ENCODE data around the gene GPR39.
"Not testable (repeated sequence)": the region's sequence is repeated elsewhere in the genome, so short reads cannot be mapped to it uniquely, and the experiment has no call there.

The GPR39 gene

DNA sequence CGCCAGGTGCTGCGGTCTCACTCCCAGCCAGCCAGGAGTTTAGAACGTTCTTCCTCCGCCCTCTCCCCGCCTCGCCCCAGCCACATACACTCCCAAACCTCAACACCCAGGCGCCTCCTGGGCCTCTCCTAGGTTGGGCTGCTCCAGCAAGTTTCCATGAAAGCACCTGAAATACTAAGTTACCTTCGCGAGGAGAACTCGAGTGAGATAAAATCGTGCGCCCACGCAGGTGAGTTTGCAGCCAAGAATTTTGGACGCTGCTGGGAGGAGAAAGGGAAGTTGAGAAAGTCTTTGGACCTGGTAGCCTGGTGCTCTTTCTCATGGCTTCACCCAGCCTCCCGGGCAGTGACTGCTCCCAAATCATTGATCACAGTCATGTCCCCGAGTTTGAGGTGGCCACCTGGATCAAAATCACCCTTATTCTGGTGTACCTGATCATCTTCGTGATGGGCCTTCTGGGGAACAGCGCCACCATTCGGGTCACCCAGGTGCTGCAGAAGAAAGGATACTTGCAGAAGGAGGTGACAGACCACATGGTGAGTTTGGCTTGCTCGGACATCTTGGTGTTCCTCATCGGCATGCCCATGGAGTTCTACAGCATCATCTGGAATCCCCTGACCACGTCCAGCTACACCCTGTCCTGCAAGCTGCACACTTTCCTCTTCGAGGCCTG is at the start of gene GPR39:
Gene GPR39 (plus strand): TSS at position 83 of the 673 bp plus-strand sequence.
- in situ Hi-C loops (cut with MboI; ENCODE audit: low sequenced_read_pairs), result no loop called here

DNA sequence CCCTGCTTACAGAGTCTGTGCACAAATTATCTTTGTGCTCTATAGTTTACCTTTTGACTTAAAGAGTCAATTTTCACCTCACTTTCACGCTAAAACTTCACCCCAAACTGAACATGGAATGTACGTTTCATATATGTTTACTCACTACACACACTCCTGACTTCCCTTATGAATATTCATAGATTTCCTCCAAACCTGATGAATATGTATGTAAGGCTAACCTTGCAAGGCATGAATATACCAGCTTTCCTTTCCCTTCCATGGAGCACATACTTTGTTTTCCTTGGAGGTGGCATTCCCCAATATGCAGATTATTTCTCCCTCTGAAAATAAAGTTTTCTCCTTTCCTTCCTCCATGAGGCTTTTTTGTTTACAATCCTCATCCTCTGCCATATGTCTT is 48.4 kb upstream of the GPR39 start:
- in situ Hi-C loops (cut with MboI; ENCODE audit: low sequenced_read_pairs), result no loop called here

DNA sequence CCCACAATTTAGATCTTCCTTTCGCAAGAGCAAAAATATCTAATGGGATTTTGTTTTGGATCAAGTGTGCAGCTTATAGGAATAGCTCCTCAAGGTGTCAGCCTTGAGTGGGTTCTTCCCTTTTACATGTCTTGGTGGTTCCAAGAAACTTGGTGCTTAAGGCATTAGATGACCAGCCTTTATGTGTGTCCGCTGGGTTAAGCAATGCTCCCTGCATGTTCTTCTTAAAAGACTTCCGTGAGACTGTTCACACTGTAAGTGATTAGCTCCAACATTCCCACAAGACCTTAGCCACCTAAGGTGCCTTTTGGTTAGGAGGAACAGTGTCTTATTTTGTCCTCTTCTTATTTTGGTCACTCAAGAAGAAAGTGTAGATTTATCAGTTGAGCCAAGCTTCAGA is 44.3 kb upstream of the GPR39 start:
- in situ Hi-C loops (cut with MboI; ENCODE audit: low sequenced_read_pairs), result no loop called here

DNA sequence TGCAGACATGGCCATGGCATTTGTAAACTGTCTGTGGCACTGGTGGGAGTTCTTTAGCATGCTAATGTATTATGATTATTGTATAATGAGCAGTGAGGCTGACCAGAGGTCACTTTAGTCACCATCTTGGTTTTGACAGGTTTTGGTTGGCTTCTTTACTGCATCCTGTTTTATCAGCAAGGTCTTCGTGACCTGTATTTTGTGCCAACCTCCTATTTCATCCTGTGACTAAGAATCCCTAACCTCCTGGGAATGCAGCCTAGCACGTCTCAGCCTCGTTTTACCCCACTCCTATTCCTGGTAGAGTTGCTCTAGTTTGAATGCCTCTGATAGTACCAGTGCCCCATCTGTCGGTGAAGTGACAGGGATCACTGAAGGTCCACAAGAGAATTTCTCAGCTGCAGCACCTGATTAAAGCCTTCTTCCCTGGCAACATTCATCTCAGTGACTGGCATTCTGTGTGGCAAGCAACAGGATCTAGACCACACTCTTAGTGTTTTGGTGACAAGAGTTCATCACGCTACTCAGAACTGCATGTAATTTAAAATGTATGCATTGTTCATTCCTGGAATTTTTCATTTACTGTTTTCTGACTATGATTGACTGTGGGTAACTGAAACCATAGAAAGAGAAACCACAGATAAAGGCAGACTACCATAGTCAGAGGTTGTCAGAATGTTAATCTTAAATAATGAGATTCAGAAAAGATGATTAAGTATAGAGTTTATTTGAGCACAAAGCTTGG is 43.0 kb upstream of the GPR39 start:
- in situ Hi-C loops (cut with MboI; ENCODE audit: low sequenced_read_pairs), result no loop called here

DNA sequence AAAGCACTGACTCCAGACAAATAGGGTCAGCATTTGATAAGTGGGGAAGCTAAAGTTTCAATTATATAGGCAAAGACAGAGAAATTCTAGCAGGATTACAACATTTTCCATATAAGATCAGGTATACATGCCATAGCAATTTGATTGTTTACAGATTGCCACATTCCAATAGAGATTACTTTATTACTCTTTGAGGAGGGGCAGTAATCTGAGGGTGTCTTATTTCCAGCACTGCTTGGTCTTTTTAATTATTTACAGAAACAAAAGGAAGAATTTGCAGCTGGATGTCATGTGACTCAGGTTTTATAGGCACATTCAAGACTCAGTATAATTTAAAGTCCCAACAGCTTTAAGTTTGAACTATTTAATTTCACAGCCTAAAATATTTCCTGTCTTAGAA is 42.5 kb upstream of the GPR39 start:
- in situ Hi-C loops (cut with MboI; ENCODE audit: low sequenced_read_pairs), result no loop called here

DNA sequence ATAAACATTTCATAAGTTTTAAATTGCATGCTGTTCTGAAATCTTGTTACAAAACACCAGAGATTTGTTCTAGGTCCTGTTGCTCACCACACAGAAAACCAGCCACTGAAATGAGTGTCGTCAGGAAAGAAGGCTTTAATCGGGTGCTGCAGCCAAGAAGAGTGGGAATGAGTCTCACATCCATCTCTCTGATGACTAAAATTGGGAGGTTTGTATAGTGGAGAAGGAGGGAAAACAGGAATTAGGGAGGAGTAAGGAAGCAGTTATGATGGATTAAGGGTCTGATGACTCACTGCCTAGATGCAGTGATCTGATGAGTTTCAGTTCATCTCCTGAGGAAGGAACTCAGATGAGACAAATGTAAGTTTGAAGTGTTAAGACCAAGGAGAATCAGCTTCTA is 42.1 kb upstream of the GPR39 start:
- in situ Hi-C loops (cut with MboI; ENCODE audit: low sequenced_read_pairs), result no loop called here

DNA sequence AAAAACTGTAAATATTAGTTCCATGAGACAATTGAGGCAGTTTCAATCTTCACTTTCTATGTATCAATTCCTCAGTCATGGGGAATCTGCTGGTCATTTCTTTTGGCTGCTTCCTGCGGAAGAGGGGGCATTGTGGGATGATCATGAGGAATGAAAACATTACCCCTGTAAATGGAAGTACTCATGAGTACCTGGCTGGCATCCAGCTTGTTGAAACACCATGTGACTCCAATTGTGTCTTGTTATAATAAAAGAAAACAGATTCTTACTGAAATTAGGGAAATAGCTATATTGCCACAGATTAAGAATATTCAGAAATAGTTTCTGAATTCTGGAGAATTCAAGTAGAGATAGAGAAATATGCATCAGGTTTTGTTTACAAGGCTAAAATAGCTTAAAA is 41.6 kb upstream of the GPR39 start:
- in situ Hi-C loops (cut with MboI; ENCODE audit: low sequenced_read_pairs), result no loop called here

DNA sequence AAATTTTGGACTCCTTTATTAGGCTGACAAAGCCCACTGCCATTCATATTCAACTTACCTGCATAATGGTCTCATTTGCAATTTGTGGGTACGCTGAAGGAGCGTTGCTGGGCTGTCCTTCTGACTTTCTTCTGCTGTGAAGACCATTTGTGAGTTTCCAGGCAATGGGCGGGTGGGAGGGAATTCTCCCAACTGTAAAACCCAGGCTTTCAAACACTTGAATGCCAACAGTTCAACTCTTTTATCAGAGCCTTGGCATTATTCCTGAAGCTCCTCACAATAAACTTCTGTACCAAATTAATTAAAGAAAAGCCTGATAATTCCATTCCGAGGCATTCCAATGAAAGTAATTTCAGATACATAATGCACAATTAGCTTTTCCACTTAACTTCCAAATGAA is 35.2 kb upstream of the GPR39 start:
- in situ Hi-C loops (cut with MboI; ENCODE audit: low sequenced_read_pairs), result no loop called here

DNA sequence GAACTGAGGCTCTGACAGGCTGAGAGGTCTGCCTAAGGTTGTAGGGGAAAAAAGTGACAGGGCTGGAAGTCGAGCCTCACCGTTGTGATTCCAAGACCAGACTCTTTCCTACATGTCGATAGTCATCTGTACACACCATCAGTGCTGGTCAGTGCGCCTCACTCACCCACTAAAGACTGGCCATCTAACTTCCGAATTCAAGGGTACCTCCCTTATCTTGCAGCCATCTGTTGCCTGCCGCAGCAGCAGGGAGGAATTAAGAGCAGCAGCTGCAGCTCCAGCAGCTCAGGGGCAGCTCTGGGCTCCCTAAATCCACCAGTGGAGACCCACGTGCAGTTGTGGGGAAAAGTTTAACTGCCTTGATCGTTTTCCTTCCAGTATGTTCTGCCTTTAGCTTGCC is 32.6 kb upstream of the GPR39 start:
- in situ Hi-C loops (cut with MboI; ENCODE audit: low sequenced_read_pairs), result no loop called here

DNA sequence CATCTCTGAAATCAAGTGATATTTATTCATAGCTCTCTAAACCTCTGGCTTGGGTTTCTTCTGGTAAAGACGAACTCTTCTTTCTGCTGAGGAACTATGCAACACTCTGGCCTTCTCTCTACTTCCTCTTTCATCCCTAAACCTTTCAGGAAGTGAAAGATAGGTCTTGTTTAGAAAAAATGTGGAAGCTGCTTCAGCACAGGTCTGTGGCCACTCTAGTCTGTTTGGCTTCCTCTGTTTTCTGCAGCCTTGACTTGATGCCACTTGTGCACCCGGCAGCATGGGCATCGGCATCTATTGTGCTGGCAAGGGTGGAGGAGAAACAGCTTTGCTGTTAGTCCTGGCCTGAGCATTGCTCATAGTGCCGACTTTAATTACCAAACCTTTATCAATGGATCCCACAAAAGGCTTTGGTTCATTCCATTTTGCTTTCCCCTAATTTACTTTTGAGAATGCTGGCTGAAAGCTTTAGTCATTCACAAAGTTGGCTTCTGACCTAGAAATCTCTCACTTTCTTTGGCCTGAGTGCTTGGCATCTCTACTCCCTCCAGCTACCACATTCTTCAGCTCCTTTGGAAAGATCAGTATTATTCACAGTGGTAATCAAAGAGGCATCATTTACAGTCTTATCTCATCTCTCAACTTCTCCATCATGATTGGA is 32.0 kb upstream of the GPR39 start:
- in situ Hi-C loops (cut with MboI; ENCODE audit: low sequenced_read_pairs), result no loop called here

DNA sequence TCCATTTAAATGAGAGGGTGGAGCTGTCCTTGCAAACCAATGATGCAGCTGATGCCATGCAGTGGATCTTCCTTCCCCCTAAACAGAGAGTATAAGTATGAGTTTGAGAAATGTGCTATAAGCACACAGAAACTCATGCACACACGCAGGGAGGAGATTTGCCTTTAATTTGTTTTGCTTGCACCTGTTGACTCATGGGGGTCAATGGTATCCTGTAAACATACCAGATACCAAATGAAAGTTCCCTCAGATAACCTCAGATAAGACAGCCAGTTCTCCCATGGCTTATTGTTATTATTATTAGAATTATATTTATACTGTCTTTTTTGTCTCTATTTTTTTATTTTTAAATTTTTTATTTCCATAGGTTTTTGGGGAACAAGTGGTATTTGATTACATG is 29.5 kb upstream of the GPR39 start:
- in situ Hi-C loops (cut with MboI; ENCODE audit: low sequenced_read_pairs), result no loop called here

DNA sequence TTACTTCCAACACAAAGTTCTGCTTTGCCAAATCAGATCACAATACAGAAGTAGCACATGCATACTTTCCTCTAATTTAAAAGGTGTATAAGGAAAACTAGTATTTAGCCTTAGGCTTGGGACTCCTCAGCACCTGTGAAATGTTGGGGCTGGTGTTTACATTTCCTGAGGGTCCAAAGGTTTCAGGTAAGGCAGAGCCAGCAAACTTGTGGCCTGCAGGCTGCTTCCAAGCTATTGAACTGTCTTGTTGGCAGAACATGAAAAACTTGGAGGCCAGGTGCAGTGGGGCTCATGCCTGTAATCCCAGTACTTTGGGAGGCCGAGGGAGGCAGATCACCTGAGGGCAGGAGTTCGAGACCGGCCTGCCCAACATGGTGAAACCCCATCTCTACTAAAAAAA is 26.5 kb upstream of the GPR39 start:
- in situ Hi-C loops (cut with MboI; ENCODE audit: low sequenced_read_pairs), result no loop called here

DNA sequence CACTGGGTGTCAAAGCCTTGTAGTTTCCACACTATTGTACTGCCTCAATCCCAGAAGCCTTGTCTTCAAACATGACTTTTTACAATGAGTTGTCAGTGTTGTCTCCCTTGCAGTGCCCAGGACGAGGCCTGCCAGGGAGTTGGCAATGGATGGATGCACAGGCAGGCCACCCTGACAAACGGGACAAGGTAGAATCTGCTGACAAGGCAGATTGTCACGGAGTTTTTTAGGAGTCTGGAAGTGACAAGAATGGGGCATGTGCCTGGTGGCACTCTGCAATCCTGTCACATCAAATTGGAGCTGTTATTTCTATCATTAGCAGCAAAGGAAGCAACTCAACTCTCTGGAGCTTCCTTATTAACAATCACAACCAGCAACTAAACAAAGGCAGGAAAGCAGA is 25.2 kb upstream of the GPR39 start:
- in situ Hi-C loops (cut with MboI; ENCODE audit: low sequenced_read_pairs), result no loop called here

DNA sequence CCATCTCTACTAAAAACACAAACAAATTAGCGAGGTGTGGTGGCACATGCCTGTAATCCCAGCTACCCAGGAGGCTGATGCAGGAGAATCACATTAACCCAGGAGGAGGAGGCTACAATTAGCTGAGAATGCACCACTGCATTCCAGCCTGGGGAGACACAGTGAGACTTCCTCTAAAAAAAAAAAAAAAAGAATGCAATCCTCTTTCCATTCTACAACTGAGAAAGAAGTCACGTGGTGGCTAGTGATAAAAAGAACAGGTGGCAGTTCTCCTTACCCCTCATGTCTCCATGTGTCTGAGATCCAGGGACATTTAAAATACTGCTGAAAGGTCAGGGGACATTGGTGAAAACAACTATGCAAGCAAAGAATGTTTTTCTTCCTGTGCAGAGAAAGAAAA is 24.4 kb upstream of the GPR39 start:
- in situ Hi-C loops (cut with MboI; ENCODE audit: low sequenced_read_pairs), result no loop called here

DNA sequence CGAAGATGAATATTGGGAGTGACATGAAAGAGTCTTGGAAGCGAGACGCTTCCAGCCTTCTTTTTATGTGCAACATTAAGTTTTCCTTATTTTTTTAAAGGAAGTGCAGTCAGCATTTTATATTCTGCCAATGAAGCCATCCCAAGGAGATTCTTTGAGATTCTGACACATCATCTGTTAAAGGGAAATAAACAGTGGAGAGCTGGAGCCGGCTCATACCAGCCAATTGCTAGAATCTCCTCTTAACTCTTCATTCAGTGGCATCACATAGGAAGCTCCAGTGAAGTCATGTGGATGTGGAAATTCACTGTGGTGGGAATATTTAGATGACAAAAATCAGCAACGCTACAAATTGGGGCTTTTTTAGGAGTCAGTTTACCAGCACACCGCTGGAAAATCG is 23.7 kb upstream of the GPR39 start:
- in situ Hi-C loops (cut with MboI; ENCODE audit: low sequenced_read_pairs), result no loop called here

DNA sequence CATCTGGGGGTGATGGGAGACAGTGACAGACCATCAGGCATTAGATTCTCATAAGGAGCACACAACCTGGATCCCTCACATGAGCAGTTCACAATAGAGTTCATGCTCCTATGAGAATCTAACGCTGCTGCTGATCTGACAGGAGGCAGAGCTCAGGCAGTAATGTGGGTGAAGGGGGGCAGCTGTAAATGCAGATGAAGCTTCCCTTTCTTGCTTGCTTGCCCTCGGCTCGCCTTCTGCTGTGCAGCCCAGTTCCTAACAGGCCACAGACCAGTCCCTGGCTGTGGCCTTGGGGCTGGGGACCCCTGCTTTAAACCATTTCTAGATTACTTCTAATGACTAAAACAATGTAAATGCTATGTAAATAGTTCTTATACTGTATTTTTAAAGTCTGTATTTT is 19.6 kb upstream of the GPR39 start:
- in situ Hi-C loops (cut with MboI; ENCODE audit: low sequenced_read_pairs), result not testable (repeated sequence)

DNA sequence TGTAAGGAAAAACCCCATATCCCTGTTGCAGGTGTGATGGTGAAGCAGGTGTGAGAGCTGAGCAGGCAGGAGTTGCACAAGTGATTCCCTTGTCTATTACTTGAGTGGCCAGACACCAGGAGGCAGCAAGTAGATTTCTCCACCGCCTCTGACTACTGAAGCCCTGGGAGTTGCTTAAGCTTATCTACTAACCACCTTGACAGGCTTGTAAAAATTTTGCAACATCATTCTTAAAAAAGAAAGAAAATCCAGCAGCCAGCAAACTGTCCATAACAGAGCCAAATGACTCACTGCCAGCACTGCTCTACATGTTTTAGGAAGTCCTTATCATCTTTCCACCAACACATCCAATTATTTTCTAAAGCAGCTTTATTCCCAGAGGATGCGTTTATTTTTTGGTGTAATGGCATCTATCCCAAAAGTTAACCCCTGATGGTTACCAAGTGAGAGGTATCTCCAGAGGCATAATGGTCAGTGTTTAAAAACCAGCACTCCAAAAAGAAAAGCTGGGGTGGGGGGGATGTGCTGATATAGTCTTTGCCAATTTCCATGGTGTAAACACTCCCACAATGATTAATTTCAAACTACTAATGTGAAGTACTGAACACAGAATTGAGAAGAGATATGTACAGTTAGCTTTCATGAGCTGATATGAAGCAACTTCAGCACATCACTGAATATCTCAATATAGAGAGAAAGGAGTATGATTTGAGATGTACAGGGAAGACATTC is 16.3 kb upstream of the GPR39 start:
- in situ Hi-C loops (cut with MboI; ENCODE audit: low sequenced_read_pairs), result no loop called here

DNA sequence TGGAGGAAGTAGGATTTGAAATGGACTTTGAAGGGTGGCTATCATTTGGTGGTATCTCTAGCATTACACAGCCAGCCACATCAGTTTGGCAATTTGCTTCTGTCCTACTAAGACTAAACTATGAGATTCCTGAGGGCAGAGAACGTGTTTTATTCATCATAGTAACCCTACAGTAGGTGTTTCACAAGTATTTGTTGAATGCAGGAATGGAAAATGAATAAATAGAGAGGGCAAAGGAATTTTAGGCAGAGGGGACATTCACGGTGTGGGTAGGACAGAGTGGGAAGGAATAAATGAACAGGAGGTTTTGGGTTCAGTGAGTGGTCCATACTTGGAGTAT is 15.7 kb upstream of the GPR39 start:
- in situ Hi-C loops (cut with MboI; ENCODE audit: low sequenced_read_pairs), result no loop called here

DNA sequence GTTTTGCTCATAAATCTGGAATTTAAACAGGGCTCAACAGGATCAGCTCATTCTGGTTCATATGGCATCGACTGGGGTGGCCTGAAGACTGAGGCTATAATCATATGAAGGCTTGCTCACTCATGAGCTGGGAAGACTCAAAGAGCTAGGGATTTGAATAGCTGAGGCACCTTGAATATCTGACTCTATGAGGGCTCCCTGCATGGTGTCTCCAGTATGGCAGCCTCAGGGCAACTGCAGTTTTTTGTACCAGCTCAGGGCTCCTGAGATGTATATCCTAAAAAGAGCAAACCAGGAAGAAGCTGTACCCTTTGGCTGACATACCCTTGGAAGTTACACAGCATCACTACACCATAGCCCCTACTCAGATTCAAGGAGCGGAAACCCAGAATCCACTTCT is 15.3 kb upstream of the GPR39 start:
- in situ Hi-C loops (cut with MboI; ENCODE audit: low sequenced_read_pairs), result no loop called here

DNA sequence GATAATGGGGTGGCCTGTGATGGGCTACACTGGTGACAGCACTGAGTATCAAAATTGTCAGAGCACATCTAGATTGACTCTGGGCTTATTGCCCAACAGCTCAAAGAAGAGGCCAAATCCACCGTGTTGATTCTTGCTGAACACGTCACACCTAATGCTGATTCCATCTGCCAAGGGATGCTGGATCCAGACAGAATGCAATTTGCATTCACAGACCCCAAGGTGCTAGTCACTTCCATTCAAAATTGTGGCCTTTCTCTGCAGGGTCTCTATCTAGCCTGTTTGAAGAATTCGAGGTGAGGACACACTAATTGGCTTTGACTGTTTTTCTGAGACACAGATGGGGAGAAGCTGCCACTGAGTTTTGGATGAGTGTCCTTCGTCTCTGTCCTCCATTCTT is 13.5 kb upstream of the GPR39 start:
- in situ Hi-C loops (cut with MboI; ENCODE audit: low sequenced_read_pairs), result no loop called here

DNA sequence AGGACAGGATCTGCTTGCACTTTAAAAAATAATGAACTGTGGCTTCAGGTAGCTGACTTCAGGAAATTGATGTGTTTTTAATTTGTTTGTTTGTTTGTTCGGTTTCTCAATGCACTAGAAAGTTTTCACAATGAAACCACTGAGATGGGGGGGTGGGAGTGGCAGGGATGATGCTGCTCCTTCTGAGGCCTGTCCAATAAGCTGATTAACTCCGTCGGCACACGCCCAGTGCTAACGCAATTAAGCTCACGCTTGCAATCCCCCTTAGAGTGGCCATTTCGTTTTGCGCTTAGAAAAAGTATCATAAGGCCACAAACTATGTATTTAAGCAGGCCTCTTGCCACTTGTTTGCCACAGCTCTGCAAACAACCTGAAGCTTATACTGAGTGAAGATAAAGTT is 12.5 kb upstream of the GPR39 start:
- in situ Hi-C loops (cut with MboI; ENCODE audit: low sequenced_read_pairs), result no loop called here

DNA sequence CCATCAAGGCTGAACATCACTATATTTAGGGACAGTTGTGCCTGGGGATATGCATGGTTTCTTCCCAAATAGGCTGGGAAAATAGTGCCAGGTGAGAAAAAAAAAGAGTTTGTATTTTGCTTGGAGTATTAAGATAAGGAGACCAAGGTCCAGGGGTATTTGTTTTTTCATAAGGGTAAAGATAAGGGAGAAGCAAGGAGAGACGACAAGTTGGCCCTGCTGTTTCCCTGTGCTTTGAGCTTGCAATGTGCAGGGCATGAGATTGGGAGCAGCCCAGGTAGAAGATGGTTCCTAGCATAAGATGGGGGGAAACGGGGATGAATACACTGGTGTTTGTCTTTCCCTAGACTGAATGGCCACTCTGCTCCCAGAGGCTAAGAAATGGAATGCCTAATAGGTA is 8.8 kb upstream of the GPR39 start:
- in situ Hi-C loops (cut with MboI; ENCODE audit: low sequenced_read_pairs), result no loop called here

Data from HL-60/S4 treated with phorbol 12-myristate 13-acetate at 8.2 ng/mL for 4 days and 3 days (cell line).